GM12878 (cell line): ENCODE data around the gene PLXNC1. TPM values are rescaled to one million over a fixed set of nuclear protein-coding genes. Genes with fewer than 3 reads are reported as not detected.

ENCODE experiments used
- ATAC-seq: fragments of 200-7000 bp; cut with Tn5 transposase; 3 replicates; pipeline ENCODE4 v1.9.1; 2020; ENCODE audit warnings: mild to moderate bottlenecking, moderate library complexity
- BruUV-seq: library from RNA; stranded (reverse); fragments of 400-500 nt; replicated peaks from 2 replicates; lab custom pipeline; 2021; lab: Mats Ljungman, UMichigan
- CTCF ChIA-PET: fragments of 300-600 bp; sonication (Branson Sonifier 250); formaldehyde crosslinking; extraction: SDS; loops from one replicate; lab custom pipeline; 2021; ENCODE audit warnings: inconsistent platforms; lab: Yijun Ruan, JAX
- POLR2A ChIA-PET: fragments of 350-600 bp; formaldehyde crosslinking; extraction: SDS; loops from one replicate; lab custom pipeline; 2021; ENCODE audit warnings: inconsistent platforms; lab: Charles Lee
- RAD21 ChIA-PET: fragments of 300-600 bp; sonication (Branson Sonifier 250); formaldehyde crosslinking; loops from one replicate; lab custom pipeline; 2023; ENCODE audit warnings: antibody characterized with exemption; ENCODE audit not compliant: unreplicated experiment; lab: Charles Lee
- SMC1A ChIA-PET: fragments of 300-600 bp; sonication (Branson Sonifier 250); formaldehyde crosslinking; loops from one replicate; lab custom pipeline; 2023; ENCODE audit not compliant: unreplicated experiment, uncharacterized antibody; lab: Charles Lee
- DNase-seq: peaks from one replicate; pipeline ENCODE4 v3.0.0-alpha.2; 2011; ENCODE audit warnings: low read depth, low spot score
- FAIRE-seq: peaks from 3 replicates; lab custom pipeline; 2011; peaks lifted over from hg19 to GRCh38; lab: Jason Lieb, UNC
- H2AFZ ChIP-seq: 2 replicates; pipeline ENCODE4 v1.6.0; 2011; ENCODE audit warnings: low read depth, low read length, control low read depth; ENCODE audit not compliant: control insufficient read depth
- H3K27ac ChIP-seq: 2 replicates; pipeline ENCODE4 v1.5.1; 2011; ENCODE audit warnings: control low read depth; ENCODE audit not compliant: control insufficient read depth, insufficient read depth
- H3K27me3 ChIP-seq, 2 experiments: replicated peaks in 1 of 2; 2 replicates each; pipeline versions ENCODE4 v1.6.0 to v1.6.1; 2011; ENCODE audit warnings: low read length in 1 of 2; ENCODE audit not compliant: control insufficient read depth in 2 of 2, insufficient read depth in 2 of 2
- H3K36me3 ChIP-seq, 2 experiments: 2 replicates each; pipeline ENCODE4 v1.5.1; 2011; ENCODE audit warnings: low read length in 1 of 2; ENCODE audit not compliant: control insufficient read depth in 2 of 2, insufficient read depth in 2 of 2
- H3K4me1 ChIP-seq: 2 replicates; pipeline ENCODE4 v1.6.1; 2011; ENCODE audit warnings: mild to moderate bottlenecking, low read length, moderate library complexity, mixed read lengths; ENCODE audit not compliant: control insufficient read depth, insufficient read depth
- H3K4me2 ChIP-seq: 2 replicates; pipeline ENCODE4 v1.6.0; 2011; ENCODE audit warnings: control low read depth; ENCODE audit not compliant: control insufficient read depth, insufficient read depth
- H3K4me3 ChIP-seq: fragments of 200-600 bp; sonication (generic); 2 replicates; pipeline ENCODE4 v1.5.1; 2016
- H3K79me2 ChIP-seq: 2 replicates; pipeline ENCODE4 v1.6.0; 2011; ENCODE audit warnings: low read length; ENCODE audit not compliant: control insufficient read depth, insufficient read depth
- H3K9ac ChIP-seq: 2 replicates; pipeline ENCODE4 v1.8.0; 2011; ENCODE audit warnings: low read length, control low read depth, mixed read lengths; ENCODE audit not compliant: control insufficient read depth, insufficient read depth
- H3K9me3 ChIP-seq: replicated peaks from 3 replicates; pipeline ENCODE4 v1.5.1; 2011; ENCODE audit warnings: mild to moderate bottlenecking, low read length; ENCODE audit not compliant: control insufficient read depth, insufficient read depth
- H4K20me1 ChIP-seq: 2 replicates; pipeline ENCODE4 v1.6.0; 2011; ENCODE audit not compliant: control insufficient read depth, insufficient read depth
- HDAC2 ChIP-seq: fragments of 200-600 bp; sonication (generic); IDR thresholded peaks from 2 replicates; pipeline ENCODE4 v1.6.1; 2017
- RAD51 ChIP-seq: fragments of 450-650 bp; IDR thresholded peaks from 2 replicates; pipeline ENCODE4 v1.6.1; 2016; ENCODE audit warnings: moderate library complexity, mild to moderate bottlenecking, inconsistent platforms
- USF1 ChIP-seq: IDR thresholded peaks from 2 replicates; pipeline ENCODE4 v1.6.1; 2011; ENCODE audit warnings: borderline replicate concordance, low read depth, mild to moderate bottlenecking, moderate library complexity, mixed read lengths, low read length; ENCODE audit not compliant: insufficient read depth; ENCODE audit errors: extremely low read length
- WGBS: methylation state at CpG from one replicate; pipeline ENCODE4 v1.1.6; 2016; ENCODE audit warnings: low lambda C conversion rate; ENCODE audit not compliant: insufficient replicate concordance, insufficient coverage; ENCODE audit errors: missing lambda C conversion rate; 5-methylcytosine and 5-hydroxymethylcytosine counted together
- in situ Hi-C: fragments of 300-500 bp; cut with MboI; formaldehyde crosslinking; loops from 9 replicates; pipeline ENCODE4 v1.14.3; 2018; ENCODE audit warnings: mixed read lengths
- intact Hi-C: fragments of 100-400 bp; cut with micrococcal nuclease; formaldehyde crosslinking; loops from one replicate; pipeline ENCODE4 v1.14.2; 2022; ENCODE audit not compliant: unreplicated experiment
- polyA plus RNA-seq, 11 experiments: library from polyadenylated mRNA; depleted of rRNA in 4 of 11; unstranded in 6 of 11; stranded (reverse) in 5 of 11; fragments of >200 nt; fragmentation: Nextera tagmentation in 4 of 11; fragmentation: Illumina TruSeq in 1 of 11; extraction: Ambion mirVana in 4 of 11; extraction: Trizol in 1 of 11; gene quantifications; 1 replicate in 1 of 11; 2 replicates in 10 of 11; pipeline versions ENCODE4 v1.2.1 to v1.2.3, GENCODE V29; 2011 to 2016; ENCODE audit warnings: inconsistent platforms in 2 of 11, missing spikeins in 2 of 11, low read depth in 1 of 11
- total RNA-seq, 4 experiments: library from RNA; depleted of rRNA in 3 of 4; stranded (reverse); fragments of >200 nt in 3 of 4; fragmentation: Illumina TruSeq in 1 of 4; extraction: Trizol in 1 of 4; gene quantifications; 2 replicates each; pipeline versions ENCODE4 v1.2.1 to v1.2.3, GENCODE V29; 2013 to 2021

Gene PLXNC1
- total and polyA plus RNA-seq, 10 of the 15 experiments (the other 5 are each of a cell fraction or from before 2014, with no cell fraction given) = 5.2 to 41.2 (median 24.6) TPM

- 52% methylated on average over 4 of the region's 4 CpGs for WGBS
- H3K36me3 ChIP-seq = no peaks in the 10 kb centered on the region
- no peaks in the 10 kb centered on the region for H3K9me3 ChIP-seq
- no peak overlapping the region for H3K4me3 ChIP-seq
- no peak overlapping the region for H3K27ac ChIP-seq
- H3K27me3 ChIP-seq = no peaks in the 10 kb centered on the region; a peak in 1 of 4 replicates
- ATAC-seq = peak; percentile 31; the same call in 2 of the 3 replicates
- ChIA-PET CTCF (interaction anchor here (0.7 to 1.3 kb wide), 5 partner anchors 388 to 418 kb away, joined by 3 to 4 read pairs (median 3); no protein-coding TSS in a partner anchor), POLR2A (interaction anchor here (0.6 kb wide), 1 partner anchor 358 kb away, joined by 6 read pairs; no protein-coding TSS in a partner anchor), SMC1A (interaction anchor here (1.0 to 1.2 kb wide), 2 partner anchors 49 to 205 kb away, joined by 3 to 4 read pairs; no protein-coding TSS in a partner anchor), RAD21 (no interaction called here)
- no TSS peak for BruUV-seq
- FAIRE-seq = no peak
- no peak overlapping the region for H3K4me2 ChIP-seq
- TF ChIP-seq RAD51 (peak; percentile 25; the same call in 1 of the 2 replicates), USF1 (peak; percentile 6), HDAC2 (no peak)
- intact Hi-C loops = no loop called here
- no peak overlapping the region for H2AFZ ChIP-seq
- in situ Hi-C loops = no loop called here
- no peaks in the 10 kb centered on the region for H3K79me2 ChIP-seq
- DNase-seq = no peak
- peaks cover 6% of the 10 kb centered on the region; the same call in 1 of the 2 replicates for H3K4me1 ChIP-seq
- H3K9ac ChIP-seq = no peak overlapping the region
- no peaks in the 10 kb centered on the region for H4K20me1 ChIP-seq
Observed at GRCh38 chr12:94128280-94128679, 20.1 kb upstream of the PLXNC1 start.
